HG03460 (cell line): ENCODE results near the gene MRPL48.
"Not testable (repeated sequence)": the region's sequence is repeated elsewhere in the genome, so short reads cannot be mapped to it uniquely, and the experiment has no call there.

Experiments used
- ATAC-seq: cut with Tn5 transposase; IDR thresholded peaks from one replicate; pipeline ENCODE4 v1.9.1; 2021; ENCODE audit not compliant: unreplicated experiment

The MRPL48 gene

GRCh38 chr11:73838443-73839122 is 50.9 kb downstream of the MRPL48 start:
- no peak for ATAC-seq

GRCh38 chr11:73839123-73839457 is 51.4 kb downstream of the MRPL48 start:
- no peak for ATAC-seq

GRCh38 chr11:73851046-73851764 is 63.5 kb downstream of the MRPL48 start:
- ATAC-seq = no peak

- ATAC-seq = no peak
Observed at GRCh38 chr11:73852049-73852448, 64.4 kb downstream of the MRPL48 start.

GRCh38 chr11:73854680-73855079 is 67.0 kb downstream of the MRPL48 start:
- no peak for ATAC-seq

GRCh38 chr11:73856031-73856567 is 68.4 kb downstream of the MRPL48 start:
- no peak for ATAC-seq

GRCh38 chr11:73859671-73860070 is 72.0 kb downstream of the MRPL48 start:
- no peak for ATAC-seq

DNA sequence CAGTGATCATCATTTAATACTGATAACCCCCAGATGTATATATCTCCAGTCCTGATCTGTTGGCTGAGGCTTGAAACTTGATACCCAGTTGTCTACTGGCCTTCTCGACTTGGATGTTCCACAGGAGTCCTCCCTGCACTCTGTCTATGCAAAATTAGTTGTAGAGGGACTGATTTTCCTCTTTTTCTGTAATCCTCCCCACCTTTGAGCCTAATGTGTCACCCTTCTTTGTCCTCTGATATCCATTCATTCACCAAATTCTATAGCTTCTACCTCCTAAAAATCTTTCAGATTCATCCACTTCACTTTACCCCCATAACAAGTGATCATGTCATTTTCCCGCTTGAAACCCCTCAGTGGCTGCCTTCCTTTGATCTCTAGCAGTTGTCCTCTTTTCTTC is 72.5 kb downstream of the MRPL48 start:
- ATAC-seq = no peak

DNA sequence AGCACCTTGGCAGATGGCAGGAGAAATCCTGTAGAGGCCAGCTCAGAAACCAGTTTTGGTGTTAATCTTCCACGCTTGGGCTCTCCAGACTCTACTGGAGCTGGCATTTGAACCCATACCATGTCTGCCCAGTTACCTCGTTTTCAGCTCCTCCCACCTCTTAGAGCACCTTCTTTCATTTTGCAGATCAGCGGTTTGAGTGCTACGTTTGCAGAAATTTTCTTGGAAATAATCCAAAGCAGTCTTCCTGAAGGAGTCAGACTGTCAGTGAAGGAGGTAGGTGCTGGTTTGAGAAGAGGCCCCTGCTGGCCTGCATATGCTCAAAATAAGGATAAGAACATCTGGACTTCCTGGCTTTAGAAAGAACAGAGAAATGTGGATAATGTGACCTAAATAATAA is 75.3 kb downstream of the MRPL48 start:
- no peak for ATAC-seq

DNA sequence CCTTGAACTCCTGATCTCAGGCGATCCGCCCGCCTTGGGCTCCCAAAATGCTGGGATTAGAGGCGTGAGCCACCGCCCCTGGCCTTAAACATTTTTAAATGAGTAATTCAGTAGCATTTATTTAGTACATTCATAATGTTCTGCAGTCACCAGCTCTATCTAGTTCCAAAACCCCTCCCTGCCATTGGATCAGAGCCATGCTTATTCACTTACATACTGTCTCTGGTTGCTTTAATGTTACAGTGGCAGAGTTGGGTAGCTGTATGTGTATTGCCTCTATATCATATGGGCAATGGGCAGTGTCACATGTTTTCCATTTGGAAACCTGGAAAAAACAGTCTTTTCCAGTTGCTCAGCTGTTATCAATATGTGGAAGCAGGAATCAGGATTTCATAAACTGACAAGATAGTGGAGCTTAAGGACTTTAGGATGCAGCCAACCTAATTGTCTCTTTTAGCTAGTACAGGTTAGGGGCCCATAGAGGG is 78.5 kb downstream of the MRPL48 start:
- ATAC-seq = no peak

GRCh38 chr11:73866586-73866996 is 78.9 kb downstream of the MRPL48 start:
- no peak for ATAC-seq

GRCh38 chr11:73869332-73869949 is 81.8 kb downstream of the MRPL48 start:
- ATAC-seq = no peak

DNA sequence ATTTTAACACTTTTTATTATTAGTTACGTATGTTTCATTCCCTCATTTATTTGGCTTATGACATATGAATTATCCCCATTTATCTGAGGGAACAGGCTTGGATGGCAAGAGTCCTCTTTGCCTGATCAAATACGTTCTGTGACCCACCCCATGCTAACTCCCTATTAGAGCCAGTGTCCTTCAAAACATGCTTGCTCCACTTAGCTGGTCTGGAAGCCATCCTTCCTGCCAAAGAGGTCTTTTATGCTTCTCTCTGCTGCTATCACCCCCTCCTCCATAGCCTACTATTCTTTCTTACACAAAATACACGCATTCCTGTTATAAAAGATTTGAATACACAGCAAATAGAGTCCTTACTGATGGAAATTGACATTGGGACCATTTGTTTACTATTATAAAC is 82.6 kb downstream of the MRPL48 start:
- ATAC-seq = no peak

GRCh38 chr11:73872749-73873357 is 85.2 kb downstream of the MRPL48 start:
- ATAC-seq = no peak

DNA sequence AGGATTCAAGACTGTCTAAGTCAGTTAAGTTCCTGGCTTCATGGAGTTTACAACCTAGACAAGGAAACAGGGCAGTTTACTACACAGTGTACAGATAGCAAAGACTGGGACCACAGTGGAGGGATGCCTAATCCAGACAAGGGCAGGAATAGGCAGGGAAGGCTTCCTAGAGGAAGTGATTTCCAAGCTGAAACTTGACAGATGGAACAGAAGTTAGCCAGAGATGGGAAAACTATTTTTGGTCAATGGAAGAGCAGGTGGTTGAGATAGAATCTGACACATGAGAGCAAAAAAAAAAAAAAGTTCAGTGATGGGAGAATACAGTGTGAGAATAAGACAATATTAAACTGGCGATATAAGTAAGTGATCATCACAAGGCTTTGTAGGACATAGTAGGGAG is 87.7 kb downstream of the MRPL48 start:
- no peak for ATAC-seq

DNA sequence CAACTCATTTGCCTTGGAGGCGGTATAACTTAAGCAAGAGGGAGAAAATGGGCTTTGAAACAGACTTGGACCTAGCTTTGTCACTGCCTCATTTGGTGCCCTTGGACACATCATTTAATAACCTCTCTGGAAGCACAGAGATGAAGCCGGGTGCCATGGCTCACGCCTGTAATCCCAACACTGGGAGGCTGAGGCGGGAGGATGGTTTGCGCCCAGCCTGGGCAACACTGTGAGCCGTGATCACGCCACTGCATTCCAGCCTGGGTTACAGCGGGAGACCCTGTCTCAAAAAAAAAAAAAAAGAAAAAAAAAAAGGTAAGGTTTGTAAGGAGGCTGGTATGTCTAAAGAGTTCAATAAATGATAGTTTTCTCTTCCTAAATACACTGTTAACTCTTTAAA is 88.2 kb downstream of the MRPL48 start:
- no peak for ATAC-seq

DNA sequence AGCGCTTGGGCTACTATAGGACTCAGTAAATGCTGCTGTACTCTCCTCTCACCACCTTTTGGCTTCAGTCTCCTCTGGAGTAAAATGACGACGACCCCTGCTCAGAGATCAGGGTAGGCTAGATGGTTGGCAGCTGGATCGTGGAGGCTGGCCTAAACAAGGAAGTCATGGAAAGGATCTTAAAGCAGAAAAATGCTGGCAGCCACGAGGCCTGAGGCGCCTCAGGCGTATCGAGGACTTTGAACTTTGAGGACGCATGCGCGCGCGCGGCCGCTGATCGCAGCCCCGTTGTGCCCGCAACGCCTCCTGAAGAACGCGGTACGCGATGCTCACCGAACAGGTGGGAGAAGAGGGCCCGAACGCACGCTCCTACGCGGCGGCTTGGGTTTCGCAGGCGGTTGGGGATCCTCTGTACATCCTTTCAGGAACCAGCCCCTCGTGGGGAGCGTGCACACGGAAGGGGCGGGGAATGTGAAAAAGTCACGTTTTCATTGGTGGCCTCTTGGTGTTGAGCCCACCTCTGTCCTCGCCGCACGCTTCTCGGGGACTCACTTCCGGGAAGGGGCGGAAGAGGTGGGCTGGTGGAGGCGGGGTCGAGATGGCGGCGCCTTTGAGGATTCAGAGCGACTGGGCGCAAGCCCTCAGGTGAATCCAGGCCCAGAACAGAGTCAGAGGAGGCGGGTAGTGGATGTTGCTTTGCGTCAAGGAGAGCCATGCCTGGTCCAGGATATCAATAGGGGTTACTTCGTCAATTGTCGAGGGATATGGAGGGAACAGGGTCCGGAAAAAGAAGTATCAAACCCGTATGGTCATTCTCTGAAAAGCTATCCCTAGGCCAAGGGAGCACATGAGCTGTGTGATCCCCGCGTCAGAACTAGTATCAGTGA is 89.0 kb downstream of the MRPL48 start, which contains the start of the genes COA4 and PAAF1:
Gene COA4, minus strand, starts transcription at position 423 of the 887 bp plus-strand sequence. CDS start 3,468 bp downstream, outside the sequence.
Gene PAAF1, plus strand, starts transcription at position 576 of the 887 bp plus-strand sequence. Its CDS starts 23 bp downstream, at position 599.
- peak; percentile 95 for ATAC-seq

DNA sequence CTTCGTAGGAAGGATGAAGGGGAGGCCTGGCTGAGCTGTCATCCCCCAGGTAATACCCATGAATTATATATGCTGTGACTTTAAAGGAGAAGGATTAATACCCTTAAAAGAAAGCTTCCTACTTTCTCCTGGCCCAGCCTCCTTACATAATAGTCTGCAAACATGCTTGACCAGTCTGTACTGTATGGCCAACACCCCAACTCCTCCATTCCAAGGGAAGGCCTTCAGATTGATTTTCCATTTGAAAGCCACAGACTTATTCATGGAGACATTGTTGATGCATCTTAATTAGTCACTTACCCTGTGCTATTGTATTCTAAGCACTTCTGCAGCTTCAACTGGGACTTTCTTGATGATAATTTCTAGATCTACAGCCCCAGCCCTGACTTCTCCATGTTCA is 91.1 kb downstream of the MRPL48 start:
- no peak for ATAC-seq

DNA sequence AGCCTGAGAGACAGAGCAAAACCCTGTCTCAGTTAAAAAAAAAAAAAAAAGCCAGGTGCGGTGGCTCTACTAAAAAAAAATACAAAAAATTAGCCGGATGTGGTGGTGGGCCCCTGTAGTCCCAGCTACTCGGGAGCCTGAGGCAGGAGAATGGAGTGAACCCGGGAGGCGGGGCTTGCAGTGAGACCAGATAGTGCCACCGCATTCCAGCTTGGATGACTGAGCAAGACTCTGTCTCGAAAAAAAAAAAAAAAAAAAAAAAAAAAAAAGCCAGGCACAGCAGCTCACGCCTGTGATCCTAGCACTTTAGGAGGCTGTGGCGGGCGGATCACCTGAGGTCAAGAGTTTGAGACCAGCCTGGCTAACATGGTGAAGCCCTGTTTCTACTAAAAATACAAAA is 92.8 kb downstream of the MRPL48 start:
- ATAC-seq = not testable (repeated sequence)

GRCh38 chr11:73883856-73884255 is 96.2 kb downstream of the MRPL48 start:
- ATAC-seq = no peak
